Liver (tissue), 9 donors: ENCODE data around the gene SLC9A8. TPM values are rescaled to one million over a fixed set of nuclear protein-coding genes. Genes with fewer than 3 reads are reported as not detected.

Experiments used
- DNase-seq: peaks from one replicate; pipeline ENCODE4 v3.0.0-alpha.2; 2017; ENCODE audit warnings: low spot score
- H3K27ac ChIP-seq, 2 donors: one replicate each; pipeline ENCODE4 v1.7.0; 2013; ENCODE audit warnings: inconsistent platforms in 2 of 2, low read length in 2 of 2, control low read depth in 1 of 2, low read depth in 1 of 2, mild to moderate bottlenecking in 1 of 2
- H3K27me3 ChIP-seq, 4 donors: one replicate each; pipeline versions ENCODE4 v1.6.1 to v1.7.0; 2013; ENCODE audit warnings: low read length in 3 of 4, inconsistent platforms in 1 of 4, mild to moderate bottlenecking in 1 of 4, moderate library complexity in 1 of 4; ENCODE audit not compliant: control insufficient read depth in 4 of 4, insufficient read depth in 4 of 4
- H3K36me3 ChIP-seq, 4 donors: one replicate each; pipeline versions ENCODE4 v1.6.1 to v1.7.0; 2013; ENCODE audit warnings: low read length in 3 of 4, mild to moderate bottlenecking in 3 of 4, low read depth in 1 of 4, moderate library complexity in 1 of 4; ENCODE audit not compliant: control insufficient read depth in 4 of 4, insufficient read depth in 3 of 4
- H3K4me1 ChIP-seq, 4 donors: one replicate each; pipeline versions ENCODE4 v1.6.1 to v1.7.0; 2013; ENCODE audit warnings: low read length in 3 of 4, mild to moderate bottlenecking in 3 of 4, moderate library complexity in 1 of 4; ENCODE audit not compliant: control insufficient read depth in 4 of 4, insufficient read depth in 4 of 4
- H3K4me3 ChIP-seq, 3 donors: one replicate each; pipeline versions ENCODE4 v1.6.1 to v1.7.0; 2013; ENCODE audit warnings: low read length in 3 of 3, control low read depth in 1 of 3, low read depth in 1 of 3, mild to moderate bottlenecking in 1 of 3
- H3K9ac ChIP-seq, 2 donors: one replicate each; pipeline ENCODE4 v1.7.0; 2013; ENCODE audit warnings: low read length in 2 of 2, mild to moderate bottlenecking in 2 of 2, moderate library complexity in 2 of 2, control low read depth in 1 of 2, low read depth in 1 of 2
- H3K9me3 ChIP-seq, 4 donors: one replicate each; pipeline versions ENCODE4 v1.6.1 to v1.7.0; 2013; ENCODE audit warnings: low read length in 3 of 4; ENCODE audit not compliant: control insufficient read depth in 4 of 4
- FOXA1 ChIP-seq: IDR thresholded peaks from 2 replicates; pipeline ENCODE4 v1.6.1; 2016; ENCODE audit warnings: antibody characterized with exemption
- FOXA2 ChIP-seq: IDR thresholded peaks from 2 replicates; pipeline ENCODE4 v1.6.1; 2016; ENCODE audit warnings: antibody characterized with exemption
- GABPA ChIP-seq, 2 donors: IDR thresholded peaks in 1 of 2; conservative IDR thresholded peaks in 1 of 2; 2 replicates each; pipeline ENCODE4 v1.6.1; 2016; ENCODE audit warnings: antibody characterized with exemption in 2 of 2, mild to moderate bottlenecking in 1 of 2, moderate library complexity in 1 of 2
- HNF4G ChIP-seq: IDR thresholded peaks from 2 replicates; pipeline ENCODE4 v1.6.1; 2016; ENCODE audit warnings: antibody characterized with exemption
- JUND ChIP-seq, 2 donors: IDR thresholded peaks; 2 replicates each; pipeline ENCODE4 v1.6.1; 2016; ENCODE audit warnings: antibody characterized with exemption in 2 of 2
- NR2F2 ChIP-seq: IDR thresholded peaks from 2 replicates; pipeline ENCODE4 v1.6.1; 2016; ENCODE audit warnings: antibody characterized with exemption
- RAD21 ChIP-seq, 2 donors: IDR thresholded peaks; 2 replicates each; pipeline ENCODE4 v1.6.1; 2016; ENCODE audit warnings: antibody characterized with exemption in 2 of 2, mild to moderate bottlenecking in 2 of 2
- REST ChIP-seq: IDR thresholded peaks from 2 replicates; pipeline ENCODE4 v1.6.1; 2016; ENCODE audit warnings: antibody characterized with exemption, mild to moderate bottlenecking
- RXRA ChIP-seq, 2 donors: IDR thresholded peaks; 2 replicates each; pipeline ENCODE4 v1.6.1; 2017 to 2018; ENCODE audit warnings: antibody characterized with exemption in 2 of 2, mild to moderate bottlenecking in 1 of 2
- SP1 ChIP-seq: IDR thresholded peaks from 2 replicates; pipeline ENCODE4 v1.6.1; 2018; ENCODE audit warnings: antibody characterized with exemption, mild to moderate bottlenecking
- ZBTB33 ChIP-seq: IDR thresholded peaks from 2 replicates; pipeline ENCODE4 v1.6.1; 2016; ENCODE audit warnings: antibody characterized with exemption
- WGBS: extraction: QIAGEN DNeasy Blood & Tissue Kit; methylation state at CpG from one replicate; pipeline ENCODE4 v1.1.7; 2013; 5-methylcytosine and 5-hydroxymethylcytosine counted together
- polyA plus RNA-seq, 2 donors: library from polyadenylated mRNA; stranded (reverse) in 1 of 2; unstranded in 1 of 2; fragments of 200-250 nt in 1 of 2; fragments of >200 nt in 1 of 2; fragmentation: Nextera tagmentation in 1 of 2; extraction: Ambion mirVana in 1 of 2; gene quantifications; one replicate each; pipeline versions ENCODE4 v1.2.1 to v1.2.3, GENCODE V29; 2013 to 2015
- total RNA-seq, 2 donors: library from RNA; depleted of rRNA; stranded (reverse); fragments of >200 nt; gene quantifications; one replicate each; pipeline ENCODE4 v1.2.3, GENCODE V29; 2014
- TF ChIP-seq, protein P1 (sequence below): fragments of 150-350 bp; IDR thresholded peaks from 2 replicates; pipeline ENCODE4 v1.5.1; 2017; ENCODE audit warnings: improper control_type of control experiment, low read depth, low read length; ENCODE audit not compliant: missing input control
- TF ChIP-seq, protein P2 (sequence below): IDR thresholded peaks from 2 replicates; pipeline ENCODE4 v1.6.1; 2016; ENCODE audit warnings: antibody characterized with exemption
- TF ChIP-seq, protein P3 (sequence below): IDR thresholded peaks from 2 replicates; pipeline ENCODE4 v1.6.1; 2016; ENCODE audit warnings: antibody characterized with exemption
- donor health status: healthy.
- donor health status: healthy.
- donor health status: healthy.
- donor health status: healthy.
- donor health status: healthy.

The SLC9A8 gene
- total and polyA plus RNA-seq, 4 donors = 4.0 to 9.5 (median 8.6) TPM

DNA sequence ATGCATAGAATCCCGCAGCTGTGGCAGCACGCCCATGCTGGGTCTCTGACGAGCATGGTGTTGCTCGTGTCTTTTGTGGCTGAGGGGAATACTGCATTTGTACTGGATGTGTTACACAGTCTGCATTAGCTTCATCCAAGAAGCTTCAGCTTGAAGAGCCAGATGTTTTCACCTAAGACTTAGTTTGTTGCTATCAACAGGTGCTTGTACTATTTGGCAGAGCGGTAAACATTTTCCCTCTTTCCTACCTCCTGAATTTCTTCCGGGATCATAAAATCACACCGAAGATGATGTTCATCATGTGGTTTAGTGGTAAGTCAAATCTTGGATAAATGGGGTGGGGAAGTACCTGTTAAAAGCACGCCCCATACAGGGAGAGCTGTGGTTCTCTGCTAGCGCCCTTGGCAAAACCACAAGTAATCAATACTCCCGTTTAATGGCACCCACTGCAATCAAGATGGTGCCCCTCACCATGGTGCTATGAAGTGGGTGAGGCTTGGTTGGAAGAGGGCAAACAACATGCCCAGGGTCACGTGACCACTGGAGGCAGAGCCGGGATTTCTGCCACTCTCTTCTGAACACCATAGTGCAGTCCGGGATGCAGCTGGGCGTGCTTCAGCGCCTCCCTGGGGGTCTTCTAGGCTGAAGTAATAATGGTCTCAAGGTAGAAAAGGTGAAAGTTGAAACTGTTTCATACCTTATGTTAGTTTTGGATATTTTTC lies 68.3 kb downstream of the SLC9A8 start (continued):
- no peak for TF ChIP-seq HNF4G

DNA sequence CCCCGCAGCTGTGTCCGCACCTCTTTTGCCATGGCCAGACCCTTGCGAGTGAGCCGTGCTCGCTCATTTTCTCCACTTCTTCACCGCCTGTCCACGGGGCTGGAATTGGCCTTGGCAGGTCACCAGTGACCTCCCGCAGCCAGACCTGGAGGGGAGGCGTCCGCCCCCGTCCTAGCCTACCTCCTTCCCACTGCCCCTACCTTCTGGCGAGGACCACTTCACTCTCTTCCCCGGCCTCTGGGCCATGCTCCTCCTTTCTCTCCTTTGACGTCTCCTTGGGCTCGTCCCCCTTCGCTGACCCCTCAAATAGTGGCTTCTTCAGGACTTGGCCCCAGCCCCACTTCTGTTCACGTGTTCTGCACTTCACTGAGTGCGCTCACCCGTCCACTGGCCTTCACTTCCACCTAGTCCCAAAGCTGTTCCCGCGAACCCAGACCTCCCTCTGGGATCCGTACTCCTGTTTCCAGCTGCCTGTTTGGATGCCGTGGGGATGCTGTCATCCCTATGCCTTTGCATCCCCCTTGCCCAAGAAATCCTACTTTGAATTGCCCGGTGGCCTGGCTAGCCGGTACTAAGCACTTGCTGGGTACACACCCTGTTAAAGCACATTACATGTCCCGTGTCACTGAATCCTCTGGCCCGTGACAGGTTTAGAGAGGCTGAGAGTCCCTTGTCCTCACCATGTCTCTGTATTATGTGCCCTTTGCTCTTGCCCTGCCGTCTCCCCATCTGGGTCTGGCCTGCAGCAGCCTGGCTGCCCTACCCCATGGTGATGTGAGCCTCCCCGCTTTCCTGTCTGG lies 69.7 kb downstream of the SLC9A8 start:
- Histone ChIP-seq H3K4me1 (no peaks in the 10 kb centered on the region), H3K36me3 (peaks cover 3 to 54% (median 24%) of the 10 kb centered on the region in 4 donors), H3K4me3 (no peak overlapping the region), H3K9me3 (no peaks in the 10 kb centered on the region), H3K9ac (no peak overlapping the region), H3K27me3 (no peaks in the 10 kb centered on the region), H3K27ac (no peak overlapping the region)
- WGBS = 93% methylated on average over 29 of the region's 29 CpGs
- TF ChIP-seq, protein P1, sequence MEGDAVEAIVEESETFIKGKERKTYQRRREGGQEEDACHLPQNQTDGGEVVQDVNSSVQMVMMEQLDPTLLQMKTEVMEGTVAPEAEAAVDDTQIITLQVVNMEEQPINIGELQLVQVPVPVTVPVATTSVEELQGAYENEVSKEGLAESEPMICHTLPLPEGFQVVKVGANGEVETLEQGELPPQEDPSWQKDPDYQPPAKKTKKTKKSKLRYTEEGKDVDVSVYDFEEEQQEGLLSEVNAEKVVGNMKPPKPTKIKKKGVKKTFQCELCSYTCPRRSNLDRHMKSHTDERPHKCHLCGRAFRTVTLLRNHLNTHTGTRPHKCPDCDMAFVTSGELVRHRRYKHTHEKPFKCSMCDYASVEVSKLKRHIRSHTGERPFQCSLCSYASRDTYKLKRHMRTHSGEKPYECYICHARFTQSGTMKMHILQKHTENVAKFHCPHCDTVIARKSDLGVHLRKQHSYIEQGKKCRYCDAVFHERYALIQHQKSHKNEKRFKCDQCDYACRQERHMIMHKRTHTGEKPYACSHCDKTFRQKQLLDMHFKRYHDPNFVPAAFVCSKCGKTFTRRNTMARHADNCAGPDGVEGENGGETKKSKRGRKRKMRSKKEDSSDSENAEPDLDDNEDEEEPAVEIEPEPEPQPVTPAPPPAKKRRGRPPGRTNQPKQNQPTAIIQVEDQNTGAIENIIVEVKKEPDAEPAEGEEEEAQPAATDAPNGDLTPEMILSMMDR = no peak
- TF ChIP-seq REST (no peak), ZBTB33 (no peak), FOXA1 (no peak), GABPA (IDR thresholded peaks at IDR 0.05 in 1 of 2, conservative IDR thresholded peaks at IDR 0.05 in 1 of 2) (no peak), HNF4G (no peak), RAD21 (IDR thresholded peaks at IDR 0.05) (no peak), RXRA (IDR thresholded peaks at IDR 0.05) (no peak), FOXA2 (no peak), JUND (IDR thresholded peaks at IDR 0.05) (no peak), NR2F2 (no peak), SP1 (no peak)
- TF ChIP-seq, protein P2, sequence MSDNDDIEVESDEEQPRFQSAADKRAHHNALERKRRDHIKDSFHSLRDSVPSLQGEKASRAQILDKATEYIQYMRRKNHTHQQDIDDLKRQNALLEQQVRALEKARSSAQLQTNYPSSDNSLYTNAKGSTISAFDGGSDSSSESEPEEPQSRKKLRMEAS = no peak
- TF ChIP-seq, protein P3, sequence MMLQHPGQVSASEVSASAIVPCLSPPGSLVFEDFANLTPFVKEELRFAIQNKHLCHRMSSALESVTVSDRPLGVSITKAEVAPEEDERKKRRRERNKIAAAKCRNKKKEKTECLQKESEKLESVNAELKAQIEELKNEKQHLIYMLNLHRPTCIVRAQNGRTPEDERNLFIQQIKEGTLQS = no peak
- DNase-seq = no peak
